Renal cortical epithelial cell (primary cell): Measurements from ENCODE around the gene ANO10. TPM values are rescaled to one million over a fixed set of nuclear protein-coding genes. Genes with fewer than 3 reads are reported as not detected.

Experiments used
- DNase-seq: peaks from one replicate; pipeline ENCODE4 v3.0.0-alpha.2; 2011; ENCODE audit warnings: low read depth
- total RNA-seq: library from RNA; depleted of rRNA; stranded (reverse); fragments of >200 nt; gene quantifications from 2 replicates; pipeline ENCODE4 v1.2.3, GENCODE V29; 2014

The ANO10 gene
- total RNA-seq, 1 donor from 2014 or later, result 78.2 TPM

DNA sequence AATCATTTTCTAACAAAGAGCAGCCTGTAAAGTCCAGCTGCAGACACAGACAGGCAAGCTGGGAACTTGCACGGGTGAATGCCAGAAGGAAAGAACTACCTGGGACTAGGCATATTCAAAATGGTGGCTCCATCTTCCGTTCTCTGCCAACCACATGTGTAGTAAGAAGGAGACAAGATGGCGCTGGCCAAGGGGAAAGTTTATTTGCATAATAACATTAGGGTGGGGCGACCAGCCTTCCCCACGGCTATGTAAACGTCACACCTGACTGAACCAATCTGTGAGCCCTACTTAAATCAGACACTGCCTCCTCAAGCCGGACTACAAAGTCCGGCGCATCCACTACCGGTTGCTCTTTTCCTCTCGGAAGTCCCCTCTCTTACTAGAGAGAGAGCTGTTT, 204.7 kb downstream of the ANO10 start:
- peak; percentile 56 for DNase-seq

GRCh38 chr3:43415088-43415487, 206.7 kb downstream of the ANO10 start:
- DNase-seq, result no peak

DNA sequence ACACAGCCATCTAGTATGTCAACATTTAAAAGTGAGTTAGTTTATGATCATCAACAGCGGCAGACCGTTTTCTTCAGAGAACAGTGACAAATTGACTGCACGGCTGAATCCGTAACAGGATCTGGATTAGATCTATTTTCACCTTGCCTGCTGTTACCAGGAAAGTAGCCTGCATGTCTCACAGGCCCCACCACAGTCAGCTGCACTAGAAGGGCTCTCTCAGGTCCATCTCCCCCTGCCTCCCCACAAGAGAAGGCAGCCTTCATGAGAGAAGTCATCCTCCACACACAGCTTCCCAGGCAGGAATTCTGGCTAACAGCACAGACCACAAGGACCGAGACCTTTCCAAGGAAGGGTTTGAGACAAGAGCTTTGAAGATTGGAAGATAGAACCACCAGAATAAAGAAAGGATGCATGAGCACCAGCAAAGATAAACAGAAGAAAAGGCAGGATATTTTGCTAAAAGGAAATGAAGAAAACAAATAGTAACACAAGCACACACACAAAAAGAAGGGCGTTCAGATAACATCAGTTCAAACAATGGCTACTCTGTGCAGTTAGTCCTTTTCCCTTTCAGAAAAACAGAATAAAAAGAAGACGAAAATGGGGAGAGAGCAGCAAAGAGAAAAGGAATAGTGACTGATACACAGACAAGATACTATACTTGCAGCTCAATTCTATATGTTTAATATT, 208.0 kb downstream of the ANO10 start:
- DNase-seq, result no peak

- no peak for DNase-seq
Measured at GRCh38 chr3:43411429-43411828, 210.4 kb downstream of the ANO10 start.

- DNase-seq, result no peak
Measured at GRCh38 chr3:43410592-43410991, 211.2 kb downstream of the ANO10 start.

DNA sequence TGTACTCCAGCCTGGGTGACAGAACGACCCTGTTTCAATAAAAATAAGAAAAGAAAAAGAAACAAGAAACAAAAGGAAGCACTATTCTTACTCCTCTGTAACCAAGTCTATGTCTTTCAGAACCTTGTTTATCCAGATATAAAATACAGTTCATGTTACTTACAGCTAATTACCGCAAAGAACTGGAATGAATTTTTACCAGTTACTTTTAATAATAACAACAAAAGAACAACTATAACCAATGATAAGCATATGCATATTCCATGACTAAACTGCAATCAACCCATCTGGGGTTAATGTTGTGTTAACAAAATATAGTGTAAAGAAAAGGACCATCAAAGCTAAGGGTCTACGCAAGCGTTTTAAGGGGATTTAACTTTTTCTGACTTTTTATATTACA, 212.3 kb downstream of the ANO10 start:
- no peak for DNase-seq

GRCh38 chr3:43406643-43407023, 215.2 kb downstream of the ANO10 start:
- DNase-seq, result no peak

- DNase-seq, result no peak
Measured at GRCh38 chr3:43405888-43406642, 215.7 kb downstream of the ANO10 start.

GRCh38 chr3:43400781-43401730, 220.8 kb downstream of the ANO10 start:
- no peak for DNase-seq

GRCh38 chr3:43400167-43400566, 221.6 kb downstream of the ANO10 start:
- no peak for DNase-seq

DNA sequence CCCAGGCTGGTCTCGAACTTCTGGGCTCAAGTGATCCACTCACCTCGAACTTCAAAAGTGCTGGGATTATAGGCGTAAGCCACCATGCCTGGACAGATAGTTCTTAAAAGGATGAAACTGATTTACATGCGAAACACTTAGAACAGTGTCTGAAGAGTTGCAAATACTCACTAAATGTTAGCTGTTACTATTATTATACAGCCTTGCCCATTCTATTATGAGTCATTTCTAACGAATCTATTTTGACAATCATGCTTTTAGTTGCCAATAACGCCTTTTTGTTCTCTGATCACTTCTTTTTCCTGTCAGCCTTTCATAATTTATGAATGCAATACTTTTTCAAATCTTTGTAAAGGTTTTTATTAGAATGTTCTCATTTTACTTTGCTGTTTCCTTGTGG, 222.8 kb downstream of the ANO10 start:
- no peak for DNase-seq

- DNase-seq, result no peak
Measured at GRCh38 chr3:43394041-43394554, 227.7 kb downstream of the ANO10 start.

DNA sequence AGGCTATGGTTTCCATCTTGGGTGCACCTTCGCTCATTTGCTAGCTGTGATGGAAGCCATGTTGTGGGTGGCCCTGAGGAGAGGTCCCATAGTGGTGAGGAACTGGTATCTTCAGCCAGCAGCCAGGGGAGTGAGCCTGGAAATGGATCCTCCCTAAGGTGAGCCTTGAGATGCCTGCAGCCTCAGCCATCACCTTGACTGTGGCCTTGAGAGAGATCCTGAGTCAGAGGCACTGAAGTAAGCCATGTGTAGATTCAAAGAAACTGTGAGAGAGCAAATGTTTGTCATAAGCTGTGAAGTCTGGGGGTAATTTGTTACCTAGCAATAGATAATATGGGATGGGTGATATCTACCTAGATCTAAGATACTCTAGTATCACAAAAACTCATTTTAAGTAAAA, 230.2 kb downstream of the ANO10 start:
- peak; percentile 8 for DNase-seq

DNA sequence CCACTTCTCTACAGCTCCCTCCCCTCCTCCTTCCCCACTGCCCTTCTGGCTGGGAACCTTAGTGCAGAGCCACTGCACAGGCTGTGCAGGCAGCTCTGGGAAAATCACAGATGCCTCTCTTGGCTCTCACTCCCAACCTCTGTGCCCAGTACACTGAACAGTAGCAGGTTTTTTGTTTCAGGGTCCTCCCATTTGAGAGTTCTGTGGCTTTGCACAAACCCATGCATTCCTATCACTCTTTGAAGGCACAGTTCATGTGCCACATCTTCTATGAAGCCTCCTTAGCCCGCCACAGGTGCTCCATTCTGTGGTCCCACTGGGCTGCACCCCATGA, 231.6 kb downstream of the ANO10 start:
- no peak for DNase-seq

- DNase-seq, result peak; percentile 78
Measured at GRCh38 chr3:43389388-43390254, 232.2 kb downstream of the ANO10 start.

DNA sequence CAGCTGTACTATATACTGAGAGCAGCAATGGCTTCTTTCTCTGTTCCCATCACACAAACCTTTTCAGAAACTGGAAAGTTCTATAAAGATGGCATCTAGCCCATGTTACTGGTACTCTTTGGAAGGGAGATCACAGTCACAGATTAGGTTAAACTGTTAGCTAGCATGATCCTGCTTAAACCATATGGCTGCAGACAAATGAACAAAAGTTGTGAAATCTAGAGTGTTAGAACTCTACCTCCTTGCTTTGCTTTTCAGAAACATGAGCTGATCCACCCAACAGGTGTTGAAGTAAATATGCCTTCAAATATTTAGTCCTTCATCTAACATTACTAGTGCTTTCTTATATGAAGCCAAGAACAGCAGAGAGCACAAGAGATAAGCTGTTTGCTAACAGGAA, 232.9 kb downstream of the ANO10 start:
- no peak for DNase-seq

DNA sequence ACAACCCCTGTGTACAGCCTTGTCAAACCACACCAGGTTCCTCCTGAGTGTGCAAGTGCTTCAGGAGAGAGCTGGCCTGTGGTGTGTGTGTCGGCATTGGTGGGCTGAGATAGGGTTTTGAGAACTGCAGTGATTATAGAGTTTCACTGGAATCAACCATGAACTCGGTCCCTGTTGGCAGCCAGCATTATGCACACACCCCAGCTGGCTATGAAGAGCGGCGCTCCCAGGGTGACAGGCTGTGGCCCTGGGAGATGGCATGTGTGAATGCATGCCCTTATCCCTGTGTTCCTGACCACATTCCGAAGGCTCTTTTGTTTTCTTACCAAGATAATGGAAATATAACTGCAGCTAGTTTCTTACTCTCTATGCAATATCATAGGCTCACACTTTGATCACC, 233.6 kb downstream of the ANO10 start:
- DNase-seq, result no peak

- no peak for DNase-seq
Measured at GRCh38 chr3:43379343-43379742, 242.5 kb downstream of the ANO10 start.

- DNase-seq, result peak; percentile 54
Measured at GRCh38 chr3:43378066-43378935, 243.5 kb downstream of the ANO10 start.

- peak; percentile 36 for DNase-seq
Measured at GRCh38 chr3:43373560-43373928, 248.3 kb downstream of the ANO10 start.
